Measurements from ENCODE around the gene SCAF1.

The SCAF1 gene

DNA sequence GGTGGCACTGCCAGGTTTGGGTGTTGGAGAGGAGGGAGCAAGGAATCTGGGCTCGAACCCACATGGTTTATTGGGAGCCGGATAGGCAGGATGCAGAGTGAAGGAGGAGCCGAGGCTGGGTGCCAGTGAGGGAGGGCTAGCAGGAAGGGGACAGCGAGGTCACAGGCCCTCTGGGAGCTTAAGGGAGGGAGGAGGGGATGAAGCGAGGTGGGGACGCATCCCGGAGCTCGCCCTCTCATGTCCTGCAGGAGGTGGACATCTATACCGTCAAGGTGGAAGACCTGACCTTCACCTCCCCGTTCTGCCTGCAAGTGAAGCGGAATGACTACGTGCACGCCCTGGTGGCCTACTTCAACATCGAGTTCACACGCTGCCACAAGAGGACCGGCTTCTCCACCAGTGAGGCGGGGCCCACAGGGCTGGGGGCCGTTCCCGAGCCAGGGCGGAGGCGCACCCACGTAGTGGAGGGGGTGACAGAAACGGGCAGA is 43.9 kb downstream of the SCAF1 start:
- DNase-seq (ENCODE audit: low read depth), result no peak

GRCh38 chr19:49686503-49687088 is 44.6 kb downstream of the SCAF1 start:
- DNase-seq (ENCODE audit: low read depth), result no peak

GRCh38 chr19:49687150-49687549 is 45.1 kb downstream of the SCAF1 start:
- DNase-seq (ENCODE audit: low read depth), result no peak

DNA sequence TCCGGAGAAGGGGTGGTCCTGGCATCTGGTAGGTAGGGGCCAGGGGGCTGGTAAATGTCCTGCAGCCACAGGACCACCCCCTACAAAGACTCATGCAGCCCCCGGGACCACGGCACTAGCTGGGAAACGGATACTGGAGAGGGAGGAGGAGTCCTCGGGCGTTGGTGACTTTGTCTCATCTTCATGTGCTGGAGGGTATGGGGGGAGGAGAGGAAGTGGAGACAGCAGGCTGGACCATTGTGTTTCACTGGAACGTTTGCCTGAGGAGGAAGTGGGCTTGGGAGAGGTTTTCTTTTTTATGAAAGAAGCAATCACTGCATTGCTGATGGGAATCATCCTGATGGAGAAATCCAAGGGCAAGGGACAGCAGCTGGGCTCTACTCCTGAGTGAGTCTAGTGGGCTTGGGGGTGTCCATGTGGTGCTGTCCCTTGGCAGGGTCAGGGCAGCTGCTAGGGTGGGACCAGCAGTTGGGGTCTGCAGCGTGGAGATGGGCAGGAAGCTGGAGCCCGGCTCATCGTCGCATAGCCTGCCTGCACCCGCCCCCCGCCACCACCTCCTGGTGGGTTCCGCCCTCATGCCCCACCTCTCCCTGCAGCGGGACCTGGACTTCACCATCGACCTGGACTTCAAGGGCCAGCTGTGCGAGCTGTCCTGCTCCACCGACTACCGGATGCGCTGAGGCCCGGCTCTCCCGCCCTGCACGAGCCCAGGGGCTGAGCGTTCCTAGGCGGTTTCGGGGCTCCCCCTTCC is 45.7 kb downstream of the SCAF1 start:
- no peak for DNase-seq (ENCODE audit: low read depth)

DNA sequence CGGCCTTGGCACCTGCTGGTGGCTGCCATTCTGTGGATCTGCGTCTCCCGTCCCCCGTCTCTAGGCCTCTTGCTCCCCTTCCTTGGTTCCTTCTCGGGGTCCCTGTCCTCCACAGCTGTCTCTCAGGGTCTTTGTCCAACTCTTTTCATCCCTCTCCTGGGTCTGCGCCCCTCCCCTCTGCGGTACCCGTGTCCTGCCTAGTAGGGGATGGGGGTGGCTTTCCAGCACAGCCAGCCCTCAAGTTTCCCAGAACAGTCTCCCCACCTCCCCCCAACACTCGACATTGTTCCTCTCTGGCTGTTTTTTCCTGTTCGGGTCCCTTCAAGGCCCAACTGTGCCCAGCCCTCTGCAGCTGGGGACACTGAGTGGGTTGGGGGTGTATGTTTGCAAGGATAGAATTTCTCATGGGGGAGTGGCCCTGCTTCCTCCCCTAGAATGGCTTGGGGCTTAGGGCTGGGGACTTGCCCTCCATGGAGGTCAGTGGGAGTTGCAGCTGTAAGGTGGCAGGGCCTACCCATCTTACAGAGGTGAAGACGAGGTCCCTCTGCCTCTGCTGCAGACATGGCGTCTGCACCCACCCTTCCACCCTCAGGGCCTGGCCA is 46.6 kb downstream of the SCAF1 start:
- no peak for DNase-seq (ENCODE audit: low read depth)

DNA sequence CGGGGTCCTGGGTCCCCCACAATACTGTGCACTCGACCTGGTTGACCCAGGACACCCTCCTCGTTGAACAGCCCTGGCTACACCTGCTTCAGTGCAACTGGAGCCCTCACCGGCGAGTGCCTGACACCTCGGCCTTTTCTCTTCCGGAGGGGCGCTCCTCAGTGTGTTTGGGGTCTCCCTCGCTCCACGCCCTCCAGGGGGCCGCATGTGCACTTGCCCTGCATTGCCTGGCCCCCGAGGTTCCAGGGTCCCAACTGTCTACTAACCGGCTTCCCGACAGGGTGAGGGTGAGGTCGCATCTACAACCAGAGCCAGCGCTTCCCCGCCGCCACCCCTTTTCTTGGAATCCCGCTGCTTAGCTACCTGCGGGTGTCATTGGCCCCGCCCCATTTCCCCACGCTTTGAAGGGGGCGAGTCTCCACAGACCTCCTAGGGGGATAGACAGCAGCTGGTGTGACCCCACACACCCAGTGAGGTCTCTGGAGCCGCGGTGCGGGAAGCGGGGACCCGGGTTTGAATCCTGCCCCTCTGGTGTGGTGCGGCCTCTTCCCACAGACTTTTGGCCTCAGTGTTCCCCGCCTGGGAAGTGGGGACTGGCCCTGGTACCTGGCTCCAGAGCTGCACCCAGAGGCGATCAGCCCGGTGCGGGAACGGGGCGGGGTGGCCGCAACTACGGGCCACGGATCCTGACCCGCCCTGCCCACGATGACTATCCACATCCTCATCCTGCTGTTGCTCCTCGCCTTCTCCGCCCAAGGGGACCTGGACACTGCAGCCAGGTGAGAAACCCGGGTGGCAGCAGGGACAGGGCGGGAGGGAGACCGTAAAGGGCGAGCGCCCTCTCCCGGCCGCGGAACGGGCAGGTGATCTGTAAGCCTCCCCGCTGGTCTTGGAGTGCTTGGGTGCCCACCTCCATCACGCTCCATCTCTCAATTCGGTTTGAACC is 47.4 kb downstream of the SCAF1 start, which contains the start of gene ADM5:
TSS of gene ADM5 (plus strand) at position 462 of the 946 bp plus-strand sequence. CDS start at position 706, 244 bp downstream.
- no peak for DNase-seq (ENCODE audit: low read depth)

- DNase-seq (ENCODE audit: low read depth), result no peak
These were observed 48.2 kb downstream of the SCAF1 start for GRCh38 chr19:49690079-49690655.

- peak; percentile 44 for DNase-seq (ENCODE audit: low read depth)
These were observed 48.7 kb downstream of the SCAF1 start, which contains the start of gene CPT1C for GRCh38 chr19:49690656-49691242. TSS of gene CPT1C (plus strand) at chr19:49691116. CDS start at chr19:49692253, 1,137 bp downstream.

DNA sequence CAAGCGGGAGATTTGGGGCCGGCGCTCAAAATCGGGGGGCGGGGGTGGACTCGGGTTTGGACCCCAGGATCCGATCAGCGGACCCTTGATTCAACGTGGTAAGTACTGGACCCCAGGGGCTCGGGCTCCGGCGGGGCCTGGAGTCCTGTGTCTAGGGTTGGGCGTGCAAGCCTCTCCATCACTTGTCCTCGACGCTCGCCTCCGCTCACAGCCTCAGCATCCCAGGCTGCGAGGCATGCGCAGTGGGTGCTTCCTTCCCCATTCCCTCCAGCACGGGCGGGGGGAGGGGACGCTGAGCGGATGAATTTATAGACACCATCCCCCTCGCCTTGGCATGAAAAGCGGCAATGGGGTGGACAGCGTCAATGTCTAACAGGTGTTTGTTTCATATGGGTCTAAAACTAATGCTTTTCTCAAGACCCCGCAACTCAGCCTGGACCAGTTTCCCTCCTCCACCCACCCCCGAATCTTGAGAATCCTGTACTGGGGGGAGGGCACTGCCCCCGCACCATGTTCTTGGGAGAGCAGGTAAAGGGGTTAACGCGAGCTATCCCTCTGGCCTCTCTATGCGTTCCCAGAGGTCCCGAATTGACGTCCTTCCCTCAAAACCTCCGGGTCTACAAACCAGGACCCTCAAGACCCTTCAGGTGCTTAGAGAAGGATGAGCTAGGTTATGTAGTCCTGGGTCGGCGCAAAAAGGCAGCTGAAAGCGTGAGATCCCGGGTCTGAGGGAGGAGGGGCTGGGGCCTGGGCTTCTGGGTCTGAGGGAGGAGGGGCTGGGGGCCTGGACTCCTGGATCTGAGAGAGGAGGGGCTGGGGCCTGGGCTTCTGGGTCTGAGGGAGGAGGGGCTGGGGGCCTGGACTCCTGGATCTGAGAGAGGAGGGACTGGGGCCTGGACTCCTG is 49.5 kb downstream of the SCAF1 start:
- no peak for DNase-seq (ENCODE audit: low read depth)

DNA sequence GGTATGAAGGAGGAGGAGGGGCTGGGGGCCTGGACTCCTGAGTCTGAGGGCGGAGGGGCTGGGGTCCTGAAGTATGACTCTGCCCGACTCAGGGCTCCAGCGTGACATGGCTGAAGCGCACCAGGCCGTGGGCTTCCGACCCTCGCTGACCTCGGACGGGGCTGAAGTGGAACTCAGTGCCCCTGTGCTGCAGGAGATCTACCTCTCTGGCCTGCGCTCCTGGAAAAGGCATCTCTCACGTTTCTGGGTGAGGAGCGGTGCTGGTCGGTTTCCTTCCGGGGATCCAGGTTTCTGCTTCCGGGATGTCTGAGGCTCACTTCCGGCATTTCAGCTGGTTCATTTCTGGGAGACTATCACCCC is 50.1 kb downstream of the SCAF1 start:
- no peak for DNase-seq (ENCODE audit: low read depth)

DNA sequence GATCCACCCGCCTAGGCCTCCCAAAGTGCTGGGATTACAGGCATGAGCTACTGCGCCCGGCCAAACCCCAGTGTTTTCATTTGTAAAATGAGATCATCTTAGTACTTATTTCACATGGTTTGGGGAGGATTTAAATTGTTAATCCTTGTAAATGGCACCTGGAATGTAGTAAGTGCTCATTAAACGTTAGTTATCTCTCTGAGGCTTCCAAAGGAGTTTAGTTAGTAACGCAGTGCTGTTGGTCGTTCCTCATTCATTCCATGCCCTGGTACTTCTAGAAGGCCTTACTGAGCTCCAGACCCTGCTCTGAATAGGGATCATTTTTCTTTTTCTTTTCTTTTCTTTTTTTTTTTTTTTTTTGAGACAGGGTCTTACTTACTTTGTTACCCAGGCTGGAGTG is 54.1 kb downstream of the SCAF1 start:
- no peak for DNase-seq (ENCODE audit: low read depth)

DNA sequence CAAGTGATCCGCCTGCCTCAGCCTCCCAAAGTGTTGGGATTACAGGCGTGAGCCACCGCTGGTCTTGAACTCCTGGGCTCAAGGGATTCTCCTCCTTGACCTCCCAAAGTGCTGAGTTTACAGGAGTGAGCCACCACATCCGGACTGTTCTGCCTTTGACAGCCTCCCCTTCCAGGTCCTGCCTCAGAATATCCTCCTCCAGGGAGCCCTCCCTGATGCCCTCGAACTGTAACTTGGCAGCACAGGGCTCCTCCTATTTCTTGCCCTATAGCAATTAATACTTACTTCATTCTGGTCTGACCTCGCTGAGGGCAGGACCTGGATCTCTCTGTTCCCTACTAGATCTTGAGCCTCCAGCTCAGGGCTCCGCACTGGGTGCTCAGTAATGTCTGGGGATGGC is 54.9 kb downstream of the SCAF1 start:
- DNase-seq (ENCODE audit: low read depth), result no peak

DNA sequence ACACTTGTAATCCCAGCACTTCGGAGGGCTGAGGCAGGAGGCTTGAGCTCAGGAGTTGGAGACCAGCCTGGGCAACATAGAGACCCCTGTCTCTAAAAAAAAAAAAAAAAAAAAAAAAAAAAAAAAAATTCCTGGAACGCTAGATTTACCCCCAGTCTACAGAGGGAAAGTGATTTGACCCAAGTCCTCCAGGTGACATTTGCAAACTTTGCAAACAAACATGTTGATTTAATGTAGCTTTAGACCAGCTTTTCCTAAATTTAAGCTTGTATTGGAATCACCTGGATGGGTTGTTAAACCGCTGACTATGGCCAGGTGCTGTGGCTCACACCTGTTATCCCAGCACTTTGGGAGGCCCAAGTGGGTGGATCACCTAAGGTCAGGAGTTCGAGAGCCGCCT is 57.4 kb downstream of the SCAF1 start:
- DNase-seq (ENCODE audit: low read depth), result no peak

GRCh38 chr19:49700563-49700962 is 58.6 kb downstream of the SCAF1 start:
- DNase-seq (ENCODE audit: low read depth), result no peak

- DNase-seq (ENCODE audit: low read depth), result no peak
These were observed 59.3 kb downstream of the SCAF1 start for GRCh38 chr19:49701271-49701786.

DNA sequence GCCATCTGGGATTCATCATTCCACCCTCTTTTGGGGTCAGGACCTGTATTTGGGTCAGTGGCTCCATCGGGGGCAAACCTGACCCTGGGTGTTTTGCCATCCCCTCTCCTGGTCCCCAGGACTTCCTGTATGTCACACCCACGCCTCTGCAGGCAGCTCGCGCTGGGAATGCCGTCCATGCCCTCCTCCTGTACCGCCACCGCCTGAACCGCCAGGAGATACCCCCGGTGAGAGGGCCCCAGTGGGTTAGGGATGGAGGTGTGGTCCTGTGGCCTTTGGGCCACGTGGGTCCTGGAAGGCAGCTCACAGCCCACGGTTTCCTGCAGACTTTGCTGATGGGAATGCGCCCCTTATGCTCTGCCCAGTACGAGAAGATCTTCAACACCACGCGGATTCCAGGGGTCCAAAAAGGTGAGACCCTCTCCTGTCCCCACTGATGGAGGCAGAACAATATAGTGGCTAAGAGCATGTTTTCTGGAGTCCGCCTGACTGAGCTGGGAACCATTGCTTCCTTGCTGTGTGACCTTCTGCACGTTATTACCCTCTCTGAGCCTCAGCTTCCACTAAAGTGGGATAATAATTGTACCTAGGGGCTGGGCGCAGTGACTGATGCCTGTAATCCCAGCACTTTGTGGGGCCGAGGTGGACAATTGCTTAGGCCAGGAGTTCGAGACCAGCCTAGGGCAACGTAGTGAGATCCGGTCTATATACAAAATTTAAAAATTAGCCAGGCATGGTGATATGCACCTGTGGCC is 63.1 kb downstream of the SCAF1 start:
- no peak for DNase-seq (ENCODE audit: low read depth)

DNA sequence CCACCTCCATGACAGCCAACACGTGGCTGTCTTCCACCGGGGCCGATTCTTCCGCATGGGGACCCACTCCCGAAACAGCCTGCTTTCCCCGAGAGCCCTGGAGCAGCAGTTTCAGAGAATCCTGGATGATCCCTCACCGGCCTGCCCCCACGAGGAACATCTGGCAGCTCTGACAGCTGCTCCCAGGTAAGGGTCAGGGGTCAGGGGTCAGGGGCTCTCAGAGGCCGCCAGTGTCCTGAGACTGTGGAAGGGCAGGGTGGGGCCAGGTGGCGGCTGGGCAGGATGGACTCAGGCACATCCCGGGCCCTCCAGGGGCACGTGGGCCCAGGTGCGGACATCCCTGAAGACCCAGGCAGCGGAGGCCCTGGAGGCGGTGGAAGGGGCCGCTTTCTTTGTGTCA is 63.9 kb downstream of the SCAF1 start:
- no peak for DNase-seq (ENCODE audit: low read depth)

All from stimulated activated CD4-positive, alpha-beta T cell treated with anti-CD3 and anti-CD28 coated beads, Interleukin-2, amount 100 ng/mL, for 4 hours (primary cell).